KOPT-K1 (cell line): ENCODE data around the gene WDFY1.

Source experiments
- H3K27ac ChIP-seq: fragments of 200-600 bp; sonication (generic); 2 replicates; pipeline ENCODE4 v1.5.1; 2016; ENCODE audit warnings: antibody characterized with exemption, mild to moderate bottlenecking, low read depth, low read length; ENCODE audit not compliant: poor library complexity, severe bottlenecking
- H3K36me3 ChIP-seq: fragments of 200-600 bp; sonication (generic); 2 replicates; pipeline ENCODE4 v1.5.1; 2017; ENCODE audit warnings: antibody characterized with exemption, mild to moderate bottlenecking, low read length, moderate library complexity; ENCODE audit not compliant: insufficient read depth
- H3K9me3 ChIP-seq: fragments of 200-600 bp; sonication (generic); 2 replicates; pipeline ENCODE4 v1.5.1; 2017; ENCODE audit warnings: antibody characterized with exemption, low read length, mild to moderate bottlenecking; ENCODE audit not compliant: insufficient read depth, poor library complexity, severe bottlenecking

The WDFY1 gene

GRCh38 chr2:223971731-223972130 is 26.6 kb upstream of the WDFY1 start:
- Histone ChIP-seq H3K36me3 (peaks cover 29% of the 10 kb centered on the region), H3K27ac (no peak overlapping the region), H3K9me3 (no peaks in the 10 kb centered on the region)

- no peak overlapping the region for H3K27ac ChIP-seq
- peaks cover 41% of the 10 kb centered on the region for H3K36me3 ChIP-seq
- H3K9me3 ChIP-seq: no peaks in the 10 kb centered on the region
Measured at GRCh38 chr2:223970343-223971128, 25.4 kb upstream of the WDFY1 start.

- no peaks in the 10 kb centered on the region for H3K9me3 ChIP-seq
- H3K36me3 ChIP-seq: peaks cover 48% of the 10 kb centered on the region
- H3K27ac ChIP-seq: no peak overlapping the region
Measured at GRCh38 chr2:223969856-223970255, 24.7 kb upstream of the WDFY1 start.

- no peak overlapping the region for H3K27ac ChIP-seq
- H3K36me3 ChIP-seq: peaks cover 54% of the 10 kb centered on the region
- H3K9me3 ChIP-seq: no peaks in the 10 kb centered on the region
Measured at GRCh38 chr2:223969315-223969714, 24.2 kb upstream of the WDFY1 start.

- Histone ChIP-seq H3K9me3 (no peaks in the 10 kb centered on the region), H3K36me3 (peaks cover 66% of the 10 kb centered on the region), H3K27ac (no peak overlapping the region)
Measured at GRCh38 chr2:223967981-223968380, 22.8 kb upstream of the WDFY1 start.

GRCh38 chr2:223959688-223960087 is 14.6 kb upstream of the WDFY1 start:
- H3K9me3 ChIP-seq: no peaks in the 10 kb centered on the region
- H3K27ac ChIP-seq: no peak overlapping the region
- H3K36me3 ChIP-seq: peaks cover 51% of the 10 kb centered on the region

GRCh38 chr2:223957092-223957851 is 12.1 kb upstream of the WDFY1 start, which contains the start of gene MRPL44:
Gene MRPL44, plus strand, starts transcription at chr2:223957463. Its CDS starts 10 bp downstream, at chr2:223957473.
- Histone ChIP-seq H3K36me3 (peaks cover 33% of the 10 kb centered on the region), H3K9me3 (no peaks in the 10 kb centered on the region), H3K27ac (peak within 1 kb of the TSS; percentile 72)

GRCh38 chr2:223956300-223956699 is 11.2 kb upstream of the WDFY1 start:
- Histone ChIP-seq H3K36me3 (peaks cover 23% of the 10 kb centered on the region), H3K27ac (no peak overlapping the region), H3K9me3 (no peaks in the 10 kb centered on the region)

- Histone ChIP-seq H3K36me3 (peaks cover 4% of the 10 kb centered on the region), H3K27ac (no peak overlapping the region), H3K9me3 (no peaks in the 10 kb centered on the region)
Measured at GRCh38 chr2:223954401-223954800, 9.3 kb upstream of the WDFY1 start.

GRCh38 chr2:223952280-223952968 is 7.3 kb upstream of the WDFY1 start:
- H3K27ac ChIP-seq: no peak overlapping the region
- no peaks in the 10 kb centered on the region for H3K36me3 ChIP-seq
- H3K9me3 ChIP-seq: no peaks in the 10 kb centered on the region

GRCh38 chr2:223950448-223951347 is 5.6 kb upstream of the WDFY1 start:
- H3K36me3 ChIP-seq: no peaks in the 10 kb centered on the region
- H3K27ac ChIP-seq: no peak overlapping the region
- H3K9me3 ChIP-seq: no peaks in the 10 kb centered on the region

- Histone ChIP-seq H3K36me3 (no peaks in the 10 kb centered on the region), H3K27ac (no peak overlapping the region), H3K9me3 (no peaks in the 10 kb centered on the region)
Measured at GRCh38 chr2:223949241-223949840, 4.2 kb upstream of the WDFY1 start.

GRCh38 chr2:223947711-223948205 is 2.6 kb upstream of the WDFY1 start:
- H3K27ac ChIP-seq: no peak overlapping the region
- no peaks in the 10 kb centered on the region for H3K36me3 ChIP-seq
- H3K9me3 ChIP-seq: no peaks in the 10 kb centered on the region

- H3K36me3 ChIP-seq: no peaks in the 10 kb centered on the region
- no peak overlapping the region for H3K27ac ChIP-seq
- H3K9me3 ChIP-seq: no peaks in the 10 kb centered on the region
Measured at GRCh38 chr2:223945755-223946154, 620 bp upstream of the WDFY1 start.
